NCI-H748 (cell line): Measurements from ENCODE around the gene VRK3.
A peak's percentile ranks its signal among the peaks of the same experiment; 100 is the strongest.
"Not testable (repeated sequence)": the region's sequence is repeated elsewhere in the genome, so short reads cannot be mapped to it uniquely, and the experiment has no call there.

Experiments
- DNase-seq: peaks from one replicate; lab custom pipeline; 2025; ENCODE audit not compliant: unreplicated experiment; lab: John Stamatoyannopoulos, UW

VRK3 gene, protein sequence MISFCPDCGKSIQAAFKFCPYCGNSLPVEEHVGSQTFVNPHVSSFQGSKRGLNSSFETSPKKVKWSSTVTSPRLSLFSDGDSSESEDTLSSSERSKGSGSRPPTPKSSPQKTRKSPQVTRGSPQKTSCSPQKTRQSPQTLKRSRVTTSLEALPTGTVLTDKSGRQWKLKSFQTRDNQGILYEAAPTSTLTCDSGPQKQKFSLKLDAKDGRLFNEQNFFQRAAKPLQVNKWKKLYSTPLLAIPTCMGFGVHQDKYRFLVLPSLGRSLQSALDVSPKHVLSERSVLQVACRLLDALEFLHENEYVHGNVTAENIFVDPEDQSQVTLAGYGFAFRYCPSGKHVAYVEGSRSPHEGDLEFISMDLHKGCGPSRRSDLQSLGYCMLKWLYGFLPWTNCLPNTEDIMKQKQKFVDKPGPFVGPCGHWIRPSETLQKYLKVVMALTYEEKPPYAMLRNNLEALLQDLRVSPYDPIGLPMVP

DNA sequence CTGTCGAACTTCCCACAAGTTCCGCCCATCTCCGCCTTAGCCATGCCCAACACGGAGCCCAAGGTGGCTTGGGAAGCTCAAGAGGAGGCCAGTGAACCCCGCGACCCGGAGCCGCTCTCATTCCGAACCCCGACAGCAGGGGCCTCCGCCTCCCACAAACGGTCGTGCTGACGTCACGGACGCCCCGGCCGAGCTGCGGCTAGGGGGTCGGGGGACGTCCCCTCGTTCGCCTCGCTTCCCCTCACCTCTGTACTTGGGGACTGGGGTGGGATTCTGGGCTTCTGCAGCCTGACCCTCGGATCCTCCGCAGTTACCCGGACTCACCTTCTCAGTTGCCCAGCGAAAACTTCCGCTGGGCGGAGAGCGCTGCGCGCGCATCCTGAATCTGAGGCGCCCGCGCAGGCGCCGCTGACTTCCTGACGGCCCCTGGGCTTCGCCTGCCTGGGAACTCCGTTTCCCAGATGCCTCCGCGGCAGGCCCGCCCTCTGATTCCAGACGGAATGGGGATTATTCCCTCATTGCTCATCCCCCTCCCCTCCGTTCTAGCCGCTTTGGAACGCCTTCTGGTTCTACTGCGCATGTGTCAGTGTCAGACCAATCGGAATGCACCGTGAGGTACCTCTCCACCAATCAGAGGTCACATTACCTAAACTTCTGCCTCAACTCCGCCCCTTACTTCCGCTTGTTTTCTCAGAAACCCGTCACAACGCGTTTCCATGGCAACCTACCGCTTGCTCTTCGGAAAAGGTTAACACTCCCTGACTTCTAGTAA lies at the start of gene VRK3:
Gene VRK3 (minus strand): TSS at position 351 of the 772 bp plus-strand sequence. CDS start 9,210 bp downstream, outside the sequence.
- peak; percentile 100 for DNase-seq

DNA sequence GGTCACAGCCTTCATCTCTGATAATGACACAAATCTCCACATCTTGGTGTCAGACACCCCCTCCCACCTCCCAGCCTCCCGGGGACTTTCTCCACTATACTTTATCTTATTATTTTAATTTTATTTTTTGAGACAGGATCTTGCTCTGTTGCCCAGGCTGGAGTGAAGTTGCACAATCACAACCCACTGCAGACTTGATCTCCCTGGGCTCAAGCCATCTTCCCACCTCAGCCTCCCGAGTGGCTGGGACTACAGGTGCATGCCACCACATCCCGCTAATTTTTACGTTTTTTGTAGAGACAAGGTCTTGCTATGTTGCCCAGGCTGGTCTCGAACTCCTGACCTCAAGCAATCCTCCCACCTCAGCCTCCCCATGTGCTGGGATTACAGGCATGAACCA lies 43.2 kb upstream of the VRK3 start:
- DNase-seq = not testable (repeated sequence)

DNA sequence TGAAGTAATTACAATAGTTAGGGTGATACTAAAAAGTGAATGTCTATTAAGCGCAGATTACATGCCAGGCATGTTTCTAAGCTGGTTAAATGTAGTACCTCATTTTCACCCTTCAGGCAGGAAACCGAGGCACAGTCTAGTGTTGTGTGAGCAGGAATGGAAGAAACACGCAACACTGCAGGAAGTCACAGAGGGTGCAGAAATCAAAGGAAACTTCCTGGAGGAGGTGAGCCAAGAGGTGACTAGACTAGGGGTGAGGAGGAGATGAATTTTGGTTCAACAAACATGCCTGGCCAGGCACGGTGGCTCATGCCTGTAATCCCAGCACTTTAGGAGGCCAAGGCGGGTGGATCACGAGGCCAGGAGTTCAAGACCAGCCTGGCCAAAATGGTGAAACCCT lies 42.4 kb upstream of the VRK3 start:
- no peak for DNase-seq

DNA sequence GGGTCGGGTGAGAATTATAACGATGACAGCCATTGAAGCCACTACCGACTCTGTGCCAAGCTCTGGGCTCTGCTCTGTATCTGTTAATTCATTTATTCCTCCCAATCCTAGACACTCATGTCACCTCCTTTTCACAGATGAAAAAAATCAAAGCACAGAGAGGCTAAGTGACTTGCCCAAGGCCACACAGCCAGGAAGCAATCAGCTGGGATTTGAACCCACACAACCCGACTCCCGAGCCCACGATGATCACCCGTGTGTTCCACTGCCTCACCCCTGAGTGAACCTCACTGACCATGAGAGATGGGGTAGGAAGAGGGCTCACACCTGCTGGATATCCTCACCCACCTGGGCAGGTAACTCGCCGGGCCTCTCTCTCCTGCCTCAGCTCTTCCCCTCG lies 40.8 kb upstream of the VRK3 start:
- no peak for DNase-seq

DNA sequence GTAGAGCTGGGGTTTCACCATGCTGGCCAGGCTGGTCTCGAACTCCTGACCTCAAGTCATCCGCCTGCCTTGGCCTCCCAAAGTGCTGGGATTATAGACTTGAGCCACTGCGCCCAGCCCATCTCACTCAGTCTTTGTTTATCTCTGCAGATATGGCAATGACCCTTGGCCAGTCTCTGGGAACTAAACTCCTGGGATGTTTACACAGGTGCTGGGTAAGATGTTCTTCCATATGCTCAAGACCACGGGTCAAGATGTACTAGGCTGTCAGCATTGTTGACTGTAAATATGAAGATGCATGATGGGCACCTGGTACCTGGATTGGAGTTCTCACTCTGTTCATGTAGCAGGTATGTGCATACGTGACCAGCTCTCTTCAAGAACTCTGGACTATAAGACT lies 36.5 kb upstream of the VRK3 start:
- DNase-seq = no peak

DNA sequence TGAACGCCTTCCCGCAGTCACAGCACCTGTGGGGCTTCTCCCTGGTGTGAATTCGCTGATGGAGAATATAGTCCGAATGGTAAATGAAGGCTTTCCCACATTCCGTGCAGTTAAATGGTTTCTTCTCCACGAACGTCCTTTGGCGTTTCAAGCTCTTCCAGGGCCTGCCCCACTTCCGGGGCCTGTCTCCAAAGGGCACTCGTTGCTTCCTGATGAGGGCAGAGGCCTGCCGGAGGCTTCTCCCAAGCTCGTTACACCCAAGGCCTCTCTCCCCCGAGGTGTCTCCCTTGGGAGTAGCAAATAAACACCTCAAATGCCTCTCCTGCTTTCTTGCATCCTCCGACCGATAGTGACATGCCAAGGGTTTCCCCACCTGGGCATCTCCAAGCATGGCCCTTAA lies 34.9 kb upstream of the VRK3 start:
- DNase-seq = no peak

DNA sequence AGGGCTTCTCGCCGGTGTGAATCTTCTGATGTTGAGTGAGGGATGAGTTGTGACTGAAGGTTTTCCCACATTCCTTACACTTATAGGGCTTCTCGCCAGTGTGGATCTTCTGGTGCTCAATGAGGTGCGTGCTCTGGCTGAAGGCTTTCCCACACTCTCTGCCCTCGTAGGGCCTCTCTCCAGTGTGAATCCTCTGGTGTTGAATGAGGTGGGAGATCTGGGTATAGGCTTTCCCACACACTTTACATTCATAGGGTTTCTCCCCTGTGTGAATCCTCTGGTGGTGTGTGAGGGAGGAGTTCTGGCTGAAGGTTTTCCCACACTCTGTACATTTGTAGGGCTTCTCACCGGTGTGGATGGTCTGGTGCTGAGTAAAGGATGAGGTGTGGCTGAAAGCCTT lies 33.9 kb upstream of the VRK3 start:
- no peak for DNase-seq

DNA sequence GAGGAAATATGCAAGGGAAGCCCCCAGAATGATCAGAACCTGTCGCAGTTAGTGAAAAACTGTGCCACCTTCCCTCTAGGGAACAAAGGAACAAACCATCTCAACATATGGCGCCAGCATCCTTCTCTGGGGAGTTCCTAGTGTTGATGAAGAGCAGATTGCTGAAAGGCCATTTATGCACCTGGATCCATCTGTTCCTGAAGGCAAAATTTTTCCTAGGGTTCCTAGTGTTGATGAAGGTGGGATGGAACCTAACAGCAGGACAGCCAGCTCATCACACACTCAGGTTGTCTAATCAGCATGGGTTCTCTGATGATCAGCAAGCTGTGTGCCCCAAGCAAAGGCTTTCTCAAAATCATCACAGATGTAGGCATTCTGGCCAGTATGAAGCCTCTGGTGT lies 33.3 kb upstream of the VRK3 start:
- DNase-seq = no peak

DNA sequence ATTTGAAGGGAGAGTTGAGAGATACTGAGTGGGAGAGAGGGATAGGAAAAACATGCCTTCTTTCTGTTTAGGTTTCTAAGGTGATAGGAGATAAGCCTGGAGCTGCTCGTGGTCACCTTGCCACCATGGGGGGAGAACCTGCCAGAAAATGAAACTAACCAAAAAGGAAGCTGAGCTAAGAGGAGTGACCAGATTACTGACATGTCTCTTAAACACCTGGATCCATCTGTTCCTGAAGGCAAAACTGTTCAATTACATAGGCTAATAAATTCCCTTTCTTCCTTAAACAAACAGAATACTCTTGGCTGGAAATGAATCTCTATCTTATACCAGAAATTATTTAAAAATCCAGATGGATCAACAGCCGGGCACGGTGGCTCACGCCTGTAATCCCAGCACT lies 27.9 kb upstream of the VRK3 start:
- no peak for DNase-seq

DNA sequence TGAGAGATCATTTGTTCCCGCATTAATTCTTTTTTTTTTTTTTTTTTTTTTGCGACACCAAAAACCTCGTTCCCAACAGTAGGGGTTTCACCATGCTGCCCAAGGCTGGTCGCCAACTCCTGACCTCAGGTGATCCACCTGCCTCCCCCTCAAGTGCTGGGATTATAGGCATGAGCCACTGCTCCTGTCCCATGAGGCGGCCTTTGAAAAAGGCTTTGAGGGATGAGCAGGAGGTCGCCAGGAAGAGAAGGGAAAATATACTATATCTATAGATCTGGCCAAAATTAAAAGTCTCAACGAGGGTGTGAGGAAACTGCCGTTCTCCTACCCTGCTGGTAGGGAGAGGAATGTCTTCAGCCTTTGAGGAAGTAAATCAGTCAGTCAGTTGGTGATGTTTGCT lies 26.8 kb upstream of the VRK3 start:
- no peak for DNase-seq

DNA sequence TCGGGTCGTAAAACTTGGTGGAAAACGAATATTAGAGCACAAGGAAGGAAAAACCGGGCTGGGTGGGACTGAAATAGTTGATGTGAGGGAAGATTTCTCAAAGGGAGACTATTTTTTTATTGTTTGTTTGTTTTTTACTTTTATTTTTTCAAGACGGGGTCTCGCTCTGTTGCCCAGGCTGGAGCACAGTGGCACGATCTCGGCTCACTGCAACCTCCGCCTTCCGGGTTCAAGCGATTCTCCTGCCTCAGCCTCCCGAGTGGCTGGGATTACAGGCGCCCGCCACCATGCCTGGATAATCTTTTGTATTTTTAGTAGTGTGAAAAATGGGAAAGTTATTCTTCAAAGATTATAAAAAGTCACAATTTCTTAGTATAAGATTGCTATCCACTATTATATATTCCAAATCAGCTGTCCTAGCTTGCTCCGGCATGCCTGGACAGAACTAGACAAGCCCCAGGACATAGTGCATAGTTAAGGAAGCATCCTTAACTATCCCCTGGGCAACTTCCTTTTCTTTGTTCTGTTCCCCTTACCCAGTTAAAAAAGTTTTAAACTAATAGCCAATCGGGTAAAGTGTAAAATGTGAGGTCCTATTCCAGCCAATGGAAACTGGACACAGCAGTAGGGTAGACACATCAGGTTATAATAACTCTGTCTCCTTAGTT lies 26.2 kb upstream of the VRK3 start:
- DNase-seq = not testable (repeated sequence)

DNA sequence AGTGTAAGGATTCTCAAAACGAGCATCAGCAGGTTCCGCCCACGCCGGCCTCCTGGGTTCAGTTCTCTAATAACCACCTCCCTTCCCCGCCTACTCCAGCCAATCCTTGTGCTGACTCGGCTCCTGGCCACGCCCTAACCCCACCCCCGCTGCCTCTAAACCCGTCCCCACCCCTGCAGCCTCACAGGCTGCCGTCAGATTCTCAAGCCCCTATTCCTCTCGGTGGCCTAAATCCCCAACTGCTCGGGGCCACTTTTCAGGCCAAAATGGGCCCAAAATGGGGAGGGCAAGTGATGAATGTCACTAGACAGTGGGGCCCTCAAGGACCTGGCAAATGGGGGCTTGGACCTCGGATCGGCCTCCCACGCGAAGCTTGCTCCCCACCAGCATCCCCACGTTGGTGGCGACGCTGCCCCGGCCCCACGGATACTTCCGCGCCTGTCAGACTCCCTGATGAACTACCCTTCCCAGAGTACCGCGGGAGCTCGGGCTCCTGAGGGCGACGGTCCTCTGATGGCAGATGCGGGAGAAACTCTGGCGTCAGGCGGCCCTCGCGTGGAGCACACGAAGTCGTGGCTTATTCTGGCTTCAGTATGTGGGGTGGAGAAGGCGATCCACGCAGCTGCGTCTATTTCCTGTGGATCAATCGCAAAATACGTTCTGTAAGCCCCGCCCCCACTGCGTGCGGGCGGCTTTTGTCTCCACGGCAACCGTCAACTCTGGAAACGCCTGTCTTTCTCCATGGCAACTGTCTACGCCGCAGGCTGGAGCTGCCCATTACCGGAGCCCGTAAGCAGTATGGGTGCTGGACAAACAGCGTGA lies 25.4 kb upstream of the VRK3 start:
- DNase-seq = peak; percentile 96

DNA sequence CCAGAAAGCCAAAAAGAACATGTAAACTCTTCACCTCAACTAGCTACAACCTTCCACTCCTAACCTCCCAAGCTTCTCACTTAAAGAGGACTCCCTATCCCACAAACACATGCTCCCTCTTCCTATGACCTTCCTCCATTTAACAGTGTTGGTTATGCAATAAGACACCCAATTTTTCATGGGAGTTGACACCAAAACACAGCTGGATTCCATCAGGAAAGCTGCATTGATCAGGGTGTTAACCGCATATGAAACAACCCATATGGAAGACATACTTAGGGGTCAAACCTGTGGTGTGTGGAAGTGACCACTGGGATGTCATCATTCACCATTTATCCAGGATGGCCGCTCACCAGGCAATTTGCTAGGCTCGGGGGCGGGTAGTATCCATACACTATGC lies 22.5 kb upstream of the VRK3 start:
- no peak for DNase-seq

DNA sequence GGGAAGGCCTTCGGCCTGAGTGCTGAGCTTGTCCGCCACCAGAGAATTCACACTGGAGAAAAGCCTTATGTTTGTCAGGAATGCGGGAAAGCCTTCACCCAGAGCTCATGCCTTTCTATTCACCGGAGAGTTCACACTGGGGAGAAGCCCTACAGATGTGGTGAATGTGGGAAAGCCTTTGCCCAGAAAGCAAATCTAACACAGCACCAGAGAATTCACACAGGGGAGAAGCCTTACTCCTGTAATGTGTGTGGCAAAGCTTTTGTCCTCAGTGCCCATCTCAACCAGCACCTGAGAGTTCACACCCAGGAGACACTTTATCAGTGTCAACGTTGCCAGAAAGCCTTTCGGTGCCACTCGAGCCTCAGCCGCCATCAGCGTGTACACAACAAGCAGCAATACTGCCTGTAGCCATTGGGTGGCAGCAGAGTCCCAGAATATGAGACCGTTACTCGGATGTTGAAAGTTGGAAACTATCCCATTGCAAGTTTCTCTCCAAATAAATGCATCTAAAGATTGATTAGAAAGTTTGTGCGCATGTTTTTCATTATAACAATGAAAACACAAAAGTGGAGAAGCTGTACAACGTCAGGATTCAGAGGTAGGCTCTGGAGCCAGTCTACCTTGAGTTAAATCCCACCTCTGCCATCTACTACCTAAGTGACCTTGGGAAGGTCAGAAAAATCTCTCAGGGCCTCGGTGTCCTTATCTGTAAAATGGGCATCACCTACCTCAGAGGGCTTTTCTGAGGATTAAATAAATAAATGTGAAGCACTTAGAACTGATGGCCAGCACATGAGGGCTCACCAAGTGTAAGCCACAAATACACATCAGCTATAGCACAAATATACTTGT lies 21.7 kb upstream of the VRK3 start:
- DNase-seq = peak; percentile 54

DNA sequence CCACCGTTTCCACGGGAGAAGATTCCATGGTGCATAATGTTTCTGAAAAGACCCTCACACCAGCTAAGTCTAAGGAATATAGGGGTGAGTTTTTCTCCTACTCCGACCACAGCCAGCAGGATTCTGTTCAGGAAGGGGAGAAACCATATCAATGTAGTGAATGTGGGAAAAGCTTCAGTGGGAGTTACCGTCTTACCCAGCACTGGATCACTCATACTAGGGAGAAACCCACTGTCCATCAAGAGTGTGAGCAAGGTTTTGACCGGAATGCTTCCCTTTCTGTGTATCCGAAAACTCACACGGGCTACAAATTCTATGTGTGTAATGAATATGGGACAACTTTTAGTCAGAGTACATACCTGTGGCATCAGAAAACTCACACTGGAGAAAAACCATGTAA lies 19.8 kb upstream of the VRK3 start:
- DNase-seq = no peak

DNA sequence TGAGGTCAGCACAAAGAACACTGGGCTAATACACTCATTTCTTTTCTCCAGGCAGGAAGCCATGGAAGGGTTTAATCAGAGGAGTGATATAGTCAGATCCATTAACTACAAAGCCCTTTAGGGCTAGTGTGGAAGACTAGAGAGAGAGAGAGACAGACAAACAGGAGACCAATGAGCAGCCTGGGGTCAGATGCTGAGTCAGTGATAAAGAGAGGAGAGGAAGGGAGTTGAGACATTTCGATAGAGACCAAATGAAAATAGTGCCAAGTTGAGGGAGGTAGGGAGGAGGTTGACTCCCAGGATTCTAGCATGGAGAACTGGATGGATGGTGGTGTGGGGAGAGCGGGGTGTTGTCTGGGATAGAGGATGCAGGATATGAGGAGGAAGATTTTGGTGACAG lies 18.8 kb upstream of the VRK3 start:
- DNase-seq = no peak

DNA sequence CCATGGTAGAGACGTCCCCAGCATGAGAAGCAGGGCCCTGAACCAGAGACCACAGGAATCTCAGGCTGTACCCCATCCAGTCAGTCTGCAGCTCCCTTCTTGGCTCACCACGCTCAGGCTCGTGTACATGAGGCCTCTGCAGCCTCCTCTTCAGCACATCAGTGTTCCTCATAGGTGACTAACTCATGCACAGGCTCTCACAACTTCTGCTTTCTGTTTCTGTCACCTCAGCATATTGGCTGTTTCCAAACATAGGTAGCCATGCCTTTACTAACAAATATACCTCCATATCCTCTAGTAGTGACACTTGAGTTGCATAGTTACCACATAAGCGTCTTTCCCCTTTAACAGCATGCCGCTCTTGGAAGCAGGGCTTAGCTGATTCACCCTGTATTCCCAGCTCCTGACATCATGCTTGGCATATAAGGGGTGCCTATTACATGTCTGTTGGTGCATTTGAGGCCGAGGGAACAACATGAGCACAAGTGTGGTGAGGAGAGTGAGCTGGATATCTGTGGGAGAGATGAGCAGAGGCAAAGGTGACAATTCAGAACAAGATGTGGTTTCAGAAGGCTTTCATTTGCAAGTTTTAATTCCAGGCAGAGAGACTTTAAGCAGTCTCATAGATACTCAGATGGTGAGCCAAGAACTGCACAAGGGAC lies 17.3 kb upstream of the VRK3 start:
- no peak for DNase-seq

DNA sequence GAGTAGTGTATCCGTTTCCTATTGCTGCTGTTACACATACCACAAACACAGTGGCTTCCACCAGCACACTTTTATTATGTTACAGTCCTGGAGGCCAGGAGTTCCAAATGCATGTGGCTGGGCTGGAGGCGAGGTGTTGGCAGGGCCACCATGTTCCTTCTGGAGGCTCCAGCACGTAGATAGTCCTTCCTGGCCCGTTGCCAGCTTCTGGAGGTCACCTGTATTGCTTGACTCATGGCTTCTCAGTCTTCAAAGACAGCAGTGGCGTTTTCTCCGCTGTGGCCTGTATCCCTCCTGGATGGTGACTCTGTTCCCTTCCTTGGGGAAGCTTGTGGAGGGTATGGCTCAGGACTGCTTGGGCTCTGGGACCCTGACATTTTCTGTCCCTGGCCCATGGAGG lies 15.8 kb upstream of the VRK3 start:
- DNase-seq = no peak

DNA sequence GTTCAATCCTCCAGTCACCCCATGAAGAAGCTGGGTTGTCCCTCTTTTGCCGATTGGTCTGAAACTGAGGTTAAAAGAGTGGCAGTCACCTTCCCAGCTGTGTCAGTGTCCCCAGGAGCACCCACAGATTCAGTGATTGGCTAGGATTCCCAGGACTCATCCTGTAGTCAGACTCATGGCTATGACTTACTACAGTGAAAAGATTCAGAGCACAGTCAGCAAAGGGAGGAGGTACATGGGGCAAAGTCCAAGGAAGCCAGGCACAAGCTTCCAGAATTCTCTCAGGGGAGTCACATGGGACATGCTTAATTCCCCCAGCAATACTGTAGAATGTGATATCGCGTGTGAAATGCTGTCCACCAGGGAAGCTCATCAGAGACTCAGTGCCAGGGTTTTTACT lies 14.8 kb upstream of the VRK3 start:
- no peak for DNase-seq
